EH (cell line): ENCODE results near the gene VTCN1.
A peak's percentile ranks its signal among the peaks of the same experiment; 100 is the strongest.
"Not testable (repeated sequence)": the region's sequence is repeated elsewhere in the genome, so short reads cannot be mapped to it uniquely, and the experiment has no call there.

Source experiments
- DNase-seq: peaks from one replicate; pipeline ENCODE4 v3.0.0-alpha.2; 2015; ENCODE audit warnings: low read depth

Gene VTCN1

DNA sequence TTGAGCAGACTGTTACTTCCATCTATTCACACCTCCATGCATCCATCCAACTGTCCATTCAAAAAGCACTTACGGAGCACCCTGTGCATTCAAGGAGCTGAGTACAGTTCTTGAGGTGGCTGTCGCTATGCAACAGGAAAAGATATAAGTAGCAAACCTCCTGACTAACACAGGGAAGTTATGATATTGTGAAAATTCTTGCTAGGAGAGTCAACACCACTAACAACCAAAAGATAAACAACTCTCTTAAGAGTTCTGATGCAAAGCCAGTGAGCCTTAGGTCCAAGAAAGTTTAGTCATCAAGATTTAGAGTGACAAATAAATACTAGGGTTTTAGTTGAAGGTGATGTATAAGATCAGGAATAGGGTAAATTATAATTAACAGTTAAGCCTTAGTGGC is 44.7 kb downstream of the VTCN1 start:
- DNase-seq: peak; percentile 76

DNA sequence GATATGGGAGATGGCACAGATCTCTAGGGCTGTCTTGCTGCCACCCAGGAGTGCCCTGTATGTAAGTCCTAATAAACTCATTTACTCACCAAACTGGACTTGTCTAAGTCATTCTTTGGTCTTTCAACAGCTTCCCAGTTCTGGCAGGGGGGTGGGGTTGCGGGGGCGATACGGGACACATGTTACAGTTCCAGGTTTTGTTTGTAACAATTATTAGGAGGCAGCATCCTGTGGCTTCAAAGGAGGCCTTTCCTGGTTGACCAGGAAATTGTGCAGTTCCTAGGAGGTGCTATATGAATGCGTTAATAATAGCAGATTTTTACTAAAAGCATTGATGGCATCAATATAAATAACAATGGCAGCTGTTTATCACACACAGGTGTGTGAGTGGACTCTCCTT is 46.5 kb downstream of the VTCN1 start:
- DNase-seq: no peak

DNA sequence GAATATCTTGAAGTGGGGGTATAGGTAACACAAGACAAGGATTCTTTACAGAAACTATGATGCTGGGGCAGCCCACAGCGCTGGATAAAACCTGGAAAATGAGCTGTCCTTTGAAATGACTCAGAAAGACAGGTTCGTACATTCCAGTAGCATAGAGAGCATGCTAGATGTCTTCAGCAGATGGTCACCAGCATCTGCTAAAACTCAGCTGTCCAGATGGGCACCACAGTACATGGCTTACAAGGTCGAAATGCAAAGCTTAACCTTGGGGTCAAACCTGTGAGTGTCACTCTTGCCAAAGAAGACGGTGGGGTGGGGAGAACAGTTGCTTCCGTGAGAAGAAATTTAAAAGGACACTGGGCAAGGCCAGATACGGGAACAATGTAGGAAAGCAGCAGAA is 47.9 kb downstream of the VTCN1 start:
- DNase-seq: no peak

DNA sequence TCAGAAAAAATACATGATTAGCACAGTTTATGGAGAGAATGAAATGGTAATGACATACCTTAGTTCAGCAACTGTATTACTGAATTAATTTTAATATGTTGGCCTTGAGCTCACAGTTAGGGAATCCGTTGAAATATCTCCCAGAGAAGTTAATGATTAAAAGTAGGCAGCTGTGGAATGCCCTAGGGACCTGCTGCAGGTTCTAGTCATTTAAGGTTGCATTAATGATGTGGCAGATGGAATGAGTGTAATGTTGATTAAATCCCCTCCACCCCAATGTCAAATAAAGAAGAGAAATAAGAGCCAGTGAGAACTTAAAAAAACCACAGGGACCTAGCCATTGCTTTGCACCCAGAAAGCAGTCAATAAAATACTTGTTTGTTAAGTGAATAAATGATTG is 48.8 kb downstream of the VTCN1 start:
- DNase-seq: no peak

DNA sequence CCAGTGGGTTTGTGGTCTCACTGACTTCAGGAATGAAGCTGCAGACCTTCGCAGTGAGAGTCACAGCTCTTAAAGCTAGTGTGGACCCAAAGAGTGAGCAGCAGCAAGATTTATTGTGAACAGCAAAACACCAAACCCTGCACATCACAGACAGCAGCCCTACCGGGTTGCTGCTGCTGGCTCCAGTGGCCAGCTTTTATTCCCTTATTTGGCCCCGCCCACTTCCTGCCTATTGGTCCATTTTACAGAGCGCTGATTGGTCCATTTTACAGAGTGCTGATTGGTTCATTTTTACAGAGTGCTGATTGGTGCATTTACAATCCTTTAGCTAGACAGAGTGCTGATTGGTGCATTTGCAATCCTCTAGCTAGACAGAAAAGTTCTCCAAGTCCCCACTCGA is 59.4 kb downstream of the VTCN1 start:
- DNase-seq: not testable (repeated sequence)

DNA sequence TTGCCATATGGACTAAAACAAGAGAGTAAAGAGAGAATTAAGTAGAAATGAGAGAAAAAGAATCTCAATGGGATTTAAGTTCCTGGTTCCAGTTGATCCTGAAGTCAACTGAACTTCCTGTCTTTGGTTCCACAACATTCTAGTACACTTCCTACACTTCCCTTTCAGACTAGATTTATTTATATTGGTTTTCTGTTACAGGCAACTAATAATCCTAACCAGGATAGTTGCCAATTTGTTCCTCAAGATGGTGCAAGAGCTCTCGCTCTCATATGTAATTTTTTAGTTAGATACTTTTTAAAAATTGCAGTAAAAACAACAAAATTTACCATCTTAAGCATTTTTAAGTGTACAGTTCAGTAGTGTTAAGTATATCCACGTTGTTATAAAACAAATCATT is 60.4 kb downstream of the VTCN1 start:
- peak; percentile 12 for DNase-seq

DNA sequence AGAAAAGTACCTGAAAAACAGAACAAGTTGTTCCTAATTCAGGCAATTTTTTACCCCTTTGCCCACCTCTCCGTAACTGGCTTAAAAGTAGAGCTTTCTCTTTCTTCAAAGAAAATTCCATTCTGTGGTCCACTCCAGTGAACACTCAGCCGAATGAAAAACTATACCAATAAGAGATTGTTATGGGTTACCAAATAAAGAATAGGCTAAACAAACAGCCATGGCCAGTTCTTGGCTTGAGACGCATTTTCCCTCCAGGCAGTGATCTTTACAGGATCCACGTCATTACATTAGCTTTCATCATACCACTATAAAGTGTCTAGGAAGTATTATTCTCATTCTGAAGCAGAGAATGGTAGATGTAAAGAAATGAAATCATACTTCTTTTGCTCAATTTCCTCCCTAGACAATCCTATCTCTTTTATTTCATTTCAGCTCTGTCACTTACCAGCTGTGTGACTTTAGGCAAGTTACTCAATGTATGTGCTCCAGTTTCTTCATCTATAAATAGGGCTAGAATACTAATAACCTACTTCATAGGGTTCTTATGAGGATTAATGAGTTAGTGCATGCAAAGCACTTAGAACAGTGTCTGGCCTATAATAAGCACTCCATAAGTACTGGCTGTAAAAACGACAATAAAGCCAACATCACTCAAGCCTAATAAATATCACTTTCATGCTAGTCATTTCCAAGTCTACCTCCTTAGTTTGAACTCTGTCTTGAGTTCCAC is 62.7 kb downstream of the VTCN1 start:
- DNase-seq: peak; percentile 90

DNA sequence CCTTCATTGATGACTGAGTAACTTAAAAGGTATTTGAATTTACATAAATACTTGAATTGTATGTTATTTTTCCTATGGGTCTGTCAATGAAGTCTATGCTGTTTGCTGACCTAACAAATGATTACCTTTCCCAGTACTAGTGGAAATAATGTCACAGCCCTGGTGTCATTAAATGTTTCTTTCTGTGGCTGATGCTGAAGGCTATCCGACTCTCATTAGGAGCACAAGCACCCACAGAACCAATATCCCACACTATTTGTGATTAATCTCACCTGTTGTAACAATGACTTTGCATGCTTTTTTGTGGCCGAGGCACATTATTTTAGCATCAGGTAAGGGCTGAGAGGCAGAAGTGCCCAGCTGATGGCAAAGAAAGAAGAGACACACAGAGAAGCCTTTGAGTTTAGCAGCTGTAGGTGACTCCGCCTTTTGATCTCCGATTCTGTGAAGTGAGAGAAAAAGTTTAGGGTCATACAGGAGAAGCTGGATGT is 63.3 kb downstream of the VTCN1 start:
- DNase-seq: no peak

DNA sequence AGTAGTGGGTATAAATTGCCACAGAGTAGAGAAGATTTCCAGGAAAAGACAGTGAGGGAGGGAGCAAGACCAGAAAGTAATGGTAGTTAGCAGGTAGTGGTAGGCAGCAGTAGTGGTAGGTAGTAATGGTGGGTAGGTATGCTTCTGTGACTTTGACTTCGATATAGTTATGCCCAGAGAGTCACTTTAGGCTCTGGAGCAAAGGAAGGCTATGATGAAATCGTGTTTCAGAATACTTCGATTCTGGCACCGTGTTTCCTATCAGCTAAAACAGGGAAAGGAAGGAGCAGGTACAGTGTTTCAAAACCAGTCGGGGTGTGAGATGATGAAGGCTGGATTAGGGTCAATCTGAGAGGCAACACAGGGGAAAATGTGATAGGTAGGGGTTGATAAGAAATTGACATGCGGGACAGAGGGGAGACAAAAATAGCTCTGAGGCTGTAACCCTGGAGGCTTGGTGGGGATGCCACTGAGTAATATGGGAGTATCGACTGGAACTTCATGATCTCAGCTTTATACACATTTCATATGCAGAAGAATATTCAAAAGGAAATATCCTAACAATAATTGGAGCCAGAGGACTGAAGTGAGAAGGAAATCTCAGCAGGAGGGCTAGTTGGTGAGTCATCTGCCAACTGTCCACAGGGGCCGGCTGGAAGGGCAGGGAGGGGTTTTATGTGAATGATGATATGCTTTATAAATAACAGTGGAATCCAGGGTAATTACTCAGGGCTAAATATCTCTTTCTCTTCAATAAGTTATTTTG is 64.0 kb downstream of the VTCN1 start:
- peak; percentile 97 for DNase-seq

DNA sequence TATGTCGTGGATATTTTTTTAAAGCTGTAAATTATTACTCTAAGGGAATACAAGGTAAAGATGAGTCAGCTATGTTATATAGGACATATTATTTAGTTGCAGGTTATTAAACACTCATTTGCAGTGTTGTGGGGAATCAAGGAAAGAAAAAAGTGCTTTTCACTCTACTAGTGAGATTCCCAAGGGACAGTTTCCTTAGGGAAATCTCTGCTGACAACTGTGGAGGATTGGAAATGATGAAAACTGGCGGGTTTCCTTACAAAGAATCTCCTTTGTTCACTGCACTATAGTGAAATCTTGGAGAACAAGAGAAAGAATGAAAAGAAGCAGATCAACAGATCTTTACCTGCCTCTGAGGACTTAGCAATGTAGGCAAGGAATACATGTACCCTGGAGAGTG is 64.7 kb downstream of the VTCN1 start:
- DNase-seq: no peak

DNA sequence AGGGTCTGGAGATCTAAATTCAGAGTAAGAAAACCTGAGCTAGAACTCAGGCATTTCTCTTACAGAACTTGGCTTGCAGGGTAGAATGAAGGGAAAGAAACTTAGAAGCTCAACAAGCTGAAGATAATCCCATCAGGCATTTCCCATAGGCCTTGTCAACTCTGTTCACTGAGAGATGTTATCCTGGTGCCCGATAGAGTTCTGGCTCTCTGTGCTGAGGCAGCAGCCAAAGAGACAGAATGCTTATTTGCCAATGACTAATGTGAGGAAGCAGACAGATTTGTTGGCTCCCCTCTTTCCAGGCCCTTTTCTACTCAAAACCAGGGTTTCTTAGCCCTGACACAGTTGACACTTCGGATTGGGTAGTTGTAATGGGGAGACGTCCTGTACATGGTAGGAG is 66.9 kb downstream of the VTCN1 start:
- DNase-seq: peak; percentile 34

DNA sequence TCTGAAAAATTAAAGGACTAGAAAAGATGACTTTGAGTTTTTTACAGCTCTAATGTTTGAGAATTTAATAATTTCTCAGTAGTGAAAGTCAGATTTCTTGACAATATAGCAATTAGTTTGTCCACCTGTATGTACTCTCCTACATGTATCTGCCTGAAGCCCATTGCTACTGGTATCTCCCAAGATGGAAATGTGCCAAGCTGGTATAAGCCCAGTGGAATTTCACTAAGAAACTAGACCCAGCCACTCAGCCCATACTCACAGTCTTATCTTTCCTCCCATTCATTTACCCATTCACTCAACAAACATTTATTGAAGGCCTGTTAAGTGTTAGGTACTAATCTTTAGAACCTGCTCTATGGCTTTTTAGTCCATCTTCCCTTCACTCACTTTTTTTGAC is 67.6 kb downstream of the VTCN1 start:
- no peak for DNase-seq

DNA sequence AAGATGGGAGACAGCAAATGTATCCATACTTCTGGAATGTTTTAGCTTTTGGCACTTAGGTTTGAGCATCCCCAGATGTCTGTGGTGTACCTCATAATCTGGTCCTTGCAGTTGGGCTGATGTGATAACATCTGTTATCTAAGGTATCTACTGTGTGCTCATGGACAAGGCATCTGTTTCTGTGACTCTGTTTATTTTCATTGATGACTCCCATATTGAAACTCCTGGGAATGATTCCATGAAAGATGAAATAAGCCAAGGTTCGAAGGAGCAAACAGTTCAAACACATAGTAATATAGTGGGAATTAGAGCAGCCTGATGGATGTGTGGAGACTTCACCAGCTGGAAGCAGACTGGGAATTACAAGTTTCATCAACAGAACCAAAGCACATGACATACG is 68.5 kb downstream of the VTCN1 start:
- DNase-seq: peak; percentile 92

DNA sequence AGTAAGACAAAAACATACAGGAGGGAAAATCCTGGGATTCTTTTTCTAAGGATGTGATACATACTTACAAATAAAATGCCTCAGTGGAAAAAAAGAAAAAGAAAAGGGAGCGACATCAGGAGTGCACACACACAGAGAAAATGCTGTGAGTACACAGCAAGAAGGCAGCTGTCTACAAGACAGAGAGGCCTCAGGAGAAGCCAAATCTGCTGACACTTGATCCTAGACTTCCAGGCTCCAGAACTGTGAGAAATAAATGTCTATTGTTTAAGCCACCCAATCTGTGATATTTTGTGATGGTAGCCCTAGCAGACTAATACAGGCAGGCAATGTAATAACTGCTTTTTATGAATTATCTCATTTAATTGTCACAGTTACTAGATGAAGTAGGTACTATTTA is 72.2 kb downstream of the VTCN1 start:
- no peak for DNase-seq

DNA sequence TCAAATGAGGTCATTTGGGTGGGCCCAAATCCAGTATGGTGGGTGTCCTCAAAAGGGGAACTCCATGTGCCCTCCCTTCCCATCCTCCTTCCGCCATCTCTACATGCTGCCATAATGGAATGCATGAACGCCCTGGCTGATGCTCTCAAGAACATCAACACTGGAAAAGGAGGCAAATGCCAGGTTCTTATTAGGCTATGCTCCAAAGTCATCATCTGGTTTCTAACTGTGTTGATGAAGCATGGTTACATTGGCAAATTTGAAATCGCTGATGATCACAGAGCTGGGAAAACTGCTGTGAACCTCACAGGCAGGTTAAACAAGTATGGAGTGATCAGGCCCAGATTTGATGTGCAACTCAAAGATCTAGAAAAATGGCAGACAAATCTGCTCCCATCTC is 72.6 kb downstream of the VTCN1 start:
- no peak for DNase-seq

DNA sequence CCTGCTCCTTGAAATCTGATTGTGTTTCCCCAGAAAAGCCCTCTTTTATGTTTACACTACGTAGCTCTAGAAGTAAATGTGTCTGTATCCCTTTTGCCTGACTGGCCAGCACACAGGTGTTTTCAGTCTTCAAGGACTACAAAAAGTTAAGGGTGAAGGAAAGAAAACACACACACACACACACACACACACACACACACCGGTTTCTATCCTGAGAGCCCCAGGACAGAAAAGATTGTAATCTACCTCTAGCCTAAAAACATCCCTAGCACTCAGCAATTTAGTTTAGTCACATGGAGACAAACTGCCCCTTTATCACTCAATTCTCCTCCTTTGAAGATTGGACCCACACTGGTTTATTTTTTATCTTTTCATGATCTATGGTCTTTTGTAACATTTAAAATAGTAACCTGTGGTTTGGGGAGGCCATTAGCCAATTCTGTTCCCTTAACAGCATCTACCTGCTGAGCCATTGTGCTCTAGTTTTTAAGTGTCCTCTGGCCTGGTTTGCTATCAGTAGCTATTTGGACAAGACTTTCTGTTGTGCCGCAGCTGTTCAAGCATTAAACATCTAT is 73.4 kb downstream of the VTCN1 start:
- DNase-seq: no peak

DNA sequence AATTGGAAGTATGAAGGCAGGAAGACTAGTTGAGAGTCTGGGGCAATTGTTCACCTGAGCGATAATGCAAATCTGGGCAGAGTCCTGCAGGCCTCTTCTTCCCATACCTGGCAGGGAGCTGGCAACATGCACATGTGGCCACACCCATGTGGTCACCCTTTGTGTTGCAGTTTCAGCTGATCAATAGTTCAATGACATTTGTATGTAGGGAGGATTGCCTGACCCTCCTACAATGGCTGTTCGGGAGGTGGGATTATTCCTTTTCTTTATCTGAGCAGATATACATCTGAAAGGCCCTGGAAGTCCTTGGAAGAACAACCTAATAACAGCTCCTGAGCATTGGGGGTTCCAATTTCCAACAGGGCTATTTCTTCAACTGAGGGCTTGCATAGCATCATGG is 74.0 kb downstream of the VTCN1 start:
- DNase-seq: no peak

DNA sequence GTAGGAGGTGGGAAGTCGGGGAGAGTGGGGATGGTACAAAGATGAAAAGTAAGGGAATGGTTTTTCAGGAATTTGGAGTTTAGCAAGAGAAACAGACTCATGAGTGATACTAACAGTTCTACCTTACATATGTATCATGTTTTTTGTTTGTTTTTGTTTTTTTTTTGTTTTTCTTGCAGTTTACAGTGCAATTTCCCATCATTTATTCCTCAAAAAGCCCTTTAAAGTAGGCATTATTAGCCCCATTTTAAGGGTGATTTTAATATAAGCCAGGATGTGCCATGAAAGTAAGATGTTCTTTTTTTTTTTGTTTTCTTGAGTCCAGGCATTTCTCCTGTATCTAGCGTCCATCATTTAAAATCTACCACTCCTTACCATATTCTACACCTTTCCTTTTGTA is 75.4 kb downstream of the VTCN1 start:
- DNase-seq: no peak

DNA sequence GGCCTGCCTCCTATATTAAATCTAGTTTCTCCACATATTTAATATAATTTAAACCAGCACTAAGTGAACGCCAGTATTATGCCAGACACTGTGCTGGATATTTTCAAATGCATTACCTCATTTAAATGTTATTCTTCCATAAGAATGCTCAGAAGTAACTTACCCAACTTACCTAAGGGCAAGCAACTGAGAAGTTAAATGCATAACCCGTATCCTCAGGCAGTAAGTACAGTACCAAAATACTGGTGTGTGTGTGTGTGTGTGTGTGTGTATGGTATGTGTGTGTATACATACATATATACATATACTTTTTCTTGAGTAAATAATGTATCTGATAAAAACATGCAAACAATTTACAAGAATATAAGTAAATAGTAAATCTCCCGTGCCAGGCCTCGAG is 80.2 kb downstream of the VTCN1 start:
- DNase-seq: no peak

DNA sequence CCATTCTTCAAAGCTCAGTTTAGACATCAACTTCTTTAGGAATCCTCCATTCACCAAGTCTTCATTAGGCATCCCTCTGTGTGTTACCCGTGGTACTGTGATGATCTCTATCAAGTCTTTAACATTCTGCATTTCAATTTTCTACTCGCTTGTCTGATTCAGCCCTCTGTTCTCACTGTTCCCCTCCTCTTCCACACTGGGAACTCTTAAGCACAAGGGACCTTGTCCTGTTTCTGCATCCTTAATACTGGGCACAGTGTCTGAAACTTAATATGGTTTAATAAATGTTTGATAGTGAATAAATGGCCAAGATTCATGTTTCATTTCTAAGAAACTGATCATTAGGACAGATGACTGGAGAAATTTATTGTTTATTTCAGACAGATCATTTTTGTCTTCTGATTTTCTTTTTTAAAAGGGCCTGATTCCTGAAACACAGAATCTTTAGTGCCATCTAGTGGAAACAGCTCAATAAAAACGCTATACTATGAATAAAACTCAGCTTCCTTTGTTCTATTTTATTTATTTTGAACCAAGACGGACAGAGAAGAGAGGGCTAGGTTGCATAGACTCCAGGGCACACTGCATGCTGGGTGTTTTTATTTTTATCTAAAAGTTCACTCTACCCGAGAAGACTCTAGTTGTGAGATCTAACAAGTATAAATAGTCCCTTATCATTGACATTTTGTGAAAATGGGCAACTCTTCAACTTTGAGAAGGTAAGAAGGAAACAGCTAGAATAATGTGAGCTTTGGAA is 82.2 kb downstream of the VTCN1 start:
- peak; percentile 58 for DNase-seq

DNA sequence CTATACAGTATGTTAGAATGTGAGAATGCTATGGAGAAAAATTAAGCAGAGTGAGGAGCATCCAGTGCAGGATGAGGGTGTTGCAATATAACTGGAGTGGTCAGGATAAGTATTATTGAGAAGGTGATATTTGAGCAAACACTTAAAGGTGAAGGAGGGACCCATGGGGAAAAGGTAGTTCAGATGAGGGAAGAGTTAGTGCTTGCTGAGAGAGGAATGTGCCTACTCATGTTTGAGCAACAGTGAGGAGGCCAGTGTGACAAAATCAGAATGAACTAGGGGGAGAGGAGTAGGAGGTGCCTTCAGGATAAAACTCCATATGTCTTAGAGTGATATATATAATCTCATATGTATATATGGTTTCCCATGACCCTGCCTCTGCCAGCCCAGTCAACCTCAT is 82.9 kb downstream of the VTCN1 start:
- DNase-seq: peak; percentile 30

DNA sequence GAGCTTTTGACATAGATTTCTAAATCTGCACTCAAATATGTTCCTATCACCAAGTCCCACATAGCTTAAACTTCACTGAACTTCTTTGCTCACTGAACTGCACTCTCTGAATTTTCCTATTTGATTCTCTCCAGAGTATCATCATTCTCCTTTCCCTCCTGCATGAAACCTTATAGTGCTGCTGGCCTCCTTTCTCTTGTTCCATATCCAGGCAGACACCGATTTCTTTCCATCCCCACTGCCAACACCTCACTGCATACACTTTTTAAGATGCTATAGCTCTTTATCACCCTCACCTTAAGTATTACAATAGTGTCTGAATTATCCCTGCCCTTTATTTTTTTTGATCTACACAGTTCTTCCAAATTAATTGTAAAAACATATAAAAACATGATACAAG is 86.1 kb downstream of the VTCN1 start:
- DNase-seq: no peak

DNA sequence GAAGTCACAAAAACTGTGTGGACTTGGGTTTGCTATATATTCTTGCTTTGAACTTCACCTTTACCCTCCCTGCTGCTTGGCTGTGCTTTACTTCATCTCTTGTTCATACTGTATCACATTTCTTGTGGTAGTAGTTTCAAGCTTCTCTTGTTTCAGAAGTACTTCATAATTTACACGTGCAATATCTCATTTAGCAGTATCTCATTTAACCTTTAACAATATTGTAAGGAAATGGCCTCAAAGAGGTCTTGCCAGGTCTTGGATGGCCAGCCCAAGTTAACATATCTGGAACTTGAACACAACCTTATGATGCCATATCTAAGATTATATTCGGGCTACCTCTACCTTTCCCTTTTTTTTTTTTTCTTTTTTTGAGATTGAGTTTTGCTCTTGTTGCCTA is 87.5 kb downstream of the VTCN1 start:
- no peak for DNase-seq
